ENCODE measurements around the gene NT5DC1.

Gene NT5DC1

GRCh38 chr6:116126032-116126431 is 25.4 kb downstream of the NT5DC1 start, which contains the start of gene COL10A1:
Gene COL10A1, minus strand, starts transcription at chr6:116126132. Its CDS starts 640 bp downstream, at chr6:116125492.
- no peaks in the 10 kb centered on the region for H3K27me3 ChIP-seq (replicated peaks)
- in situ Hi-C loops (cut with HindIII; ENCODE audit: low pct_ligation_motif_present, low sequenced_read_pairs): no loop called here
- H3K4me3 ChIP-seq (ENCODE audit: low read depth, low read length): no peak within 1 kb of the TSS
- no peak for TF ChIP-seq CTCF (IDR thresholded peaks at IDR 0.05; ENCODE audit: low read depth, low read length, missing control alignments)
- H3K36me3 ChIP-seq (replicated peaks): no peaks in the 10 kb centered on the region
- no peak for DNase-seq
- no peak within 1 kb of the TSS for H3K27ac ChIP-seq

- in situ Hi-C loops (cut with HindIII; ENCODE audit: low pct_ligation_motif_present, low sequenced_read_pairs): no loop called here
- Histone ChIP-seq H3K27me3 (replicated peaks) (no peaks in the 10 kb centered on the region), H3K27ac (no peak overlapping the region), H3K36me3 (replicated peaks) (no peaks in the 10 kb centered on the region), H3K4me3 (ENCODE audit: low read depth, low read length) (no peak overlapping the region)
- TF ChIP-seq CTCF (IDR thresholded peaks at IDR 0.05; ENCODE audit: low read depth, low read length, missing control alignments): no peak
- no peak for DNase-seq
Observed at GRCh38 chr6:116127771-116128493, 27.3 kb downstream of the NT5DC1 start.

GRCh38 chr6:116133453-116133852 is 32.8 kb downstream of the NT5DC1 start:
- in situ Hi-C loops (cut with HindIII; ENCODE audit: low pct_ligation_motif_present, low sequenced_read_pairs): no loop called here
- Histone ChIP-seq H3K27ac (no peak overlapping the region), H3K36me3 (replicated peaks) (no peaks in the 10 kb centered on the region), H3K4me3 (ENCODE audit: low read depth, low read length) (no peak overlapping the region), H3K27me3 (replicated peaks) (no peaks in the 10 kb centered on the region)
- no peak for DNase-seq
- no peak for TF ChIP-seq CTCF (IDR thresholded peaks at IDR 0.05; ENCODE audit: low read depth, low read length, missing control alignments)

GRCh38 chr6:116136373-116136772 is 35.7 kb downstream of the NT5DC1 start:
- no peaks in the 10 kb centered on the region for H3K27me3 ChIP-seq (replicated peaks)
- no peak for DNase-seq
- no peak overlapping the region for H3K4me3 ChIP-seq (ENCODE audit: low read depth, low read length)
- in situ Hi-C loops (cut with HindIII; ENCODE audit: low pct_ligation_motif_present, low sequenced_read_pairs): no loop called here
- TF ChIP-seq CTCF (IDR thresholded peaks at IDR 0.05; ENCODE audit: low read depth, low read length, missing control alignments): no peak
- no peak overlapping the region for H3K27ac ChIP-seq
- no peaks in the 10 kb centered on the region for H3K36me3 ChIP-seq (replicated peaks)

GRCh38 chr6:116136933-116137340 is 36.3 kb downstream of the NT5DC1 start:
- TF ChIP-seq CTCF (IDR thresholded peaks at IDR 0.05; ENCODE audit: low read depth, low read length, missing control alignments): no peak

GRCh38 chr6:116139917-116140316 is 39.3 kb downstream of the NT5DC1 start:
- Histone ChIP-seq H3K27me3 (replicated peaks) (no peaks in the 10 kb centered on the region), H3K4me3 (ENCODE audit: low read depth, low read length) (no peak overlapping the region), H3K27ac (no peak overlapping the region), H3K36me3 (replicated peaks) (no peaks in the 10 kb centered on the region)
- peak; percentile 9 for TF ChIP-seq CTCF (IDR thresholded peaks at IDR 0.05; ENCODE audit: low read depth, low read length, missing control alignments)
- in situ Hi-C loops (cut with HindIII; ENCODE audit: low pct_ligation_motif_present, low sequenced_read_pairs): no loop called here
- DNase-seq: no peak

More at GRCh38 chr6:116136933-116137340, 36.3 kb downstream of the NT5DC1 start:
- no peak overlapping the region for H3K27ac ChIP-seq
- DNase-seq: no peak
- H3K36me3 ChIP-seq (replicated peaks): no peaks in the 10 kb centered on the region
- no peaks in the 10 kb centered on the region for H3K27me3 ChIP-seq (replicated peaks)
- H3K4me3 ChIP-seq (ENCODE audit: low read depth, low read length): no peak overlapping the region
- in situ Hi-C loops (cut with HindIII; ENCODE audit: low pct_ligation_motif_present, low sequenced_read_pairs): no loop called here

Measured in brain microvascular endothelial cell (primary cell).